K562 (cell line): ENCODE results near the gene SCRN3. TPM values are rescaled to one million over a fixed set of nuclear protein-coding genes. Genes with fewer than 3 reads are reported as not detected.

Source experiments
- ATAC-seq: fragments of 200-7000 bp; cut with Tn5 transposase; 3 replicates; pipeline ENCODE4 v1.9.1; 2020; ENCODE audit warnings: moderate library complexity
- BruUV-seq: library from RNA; stranded (reverse); fragments of 400-500 nt; replicated peaks from 2 replicates; lab custom pipeline; 2021; lab: Mats Ljungman, UMichigan
- CTCF ChIA-PET: fragments of 300-600 bp; formaldehyde crosslinking; extraction: SDS; loops from one replicate; lab custom pipeline; 2021; ENCODE audit warnings: low intra/inter-chr PET ratio; lab: Yijun Ruan, JAX
- POLR2A ChIA-PET: fragments of 300-600, 350-650 bp; sonication (Branson Sonifier 250); formaldehyde crosslinking; extraction: SDS; loops from one replicate; lab custom pipeline; 2021; ENCODE audit warnings: antibody characterized with exemption, inconsistent platforms; lab: Yijun Ruan, JAX
- DNase-seq, 4 experiments: peaks; one replicate each; pipeline versions ENCODE4 v3.0.0 to v3.0.0-alpha.2; 2011 to 2018; ENCODE audit warnings: low spot score in 3 of 4, mixed read lengths in 3 of 4; ENCODE audit errors: extremely low read depth in 1 of 4
- FAIRE-seq: peaks from 2 replicates; lab custom pipeline; 2011; peaks lifted over from hg19 to GRCh38; lab: Jason Lieb, UNC
- H2AFZ ChIP-seq: 2 replicates; pipeline ENCODE4 v1.6.0; 2011; ENCODE audit warnings: low read depth, low read length, control low read depth, inconsistent platforms
- H3K27ac ChIP-seq: fragments of 200-600 bp; 3 replicates; pipeline ENCODE4 v1.8.0; 2011; ENCODE audit warnings: low read depth, mild to moderate bottlenecking, control low read depth, inconsistent platforms, low read length, moderate library complexity, mixed read lengths; ENCODE audit errors: extremely low read depth
- H3K27me3 ChIP-seq, 2 experiments: fragments of 300-600 bp in 1 of 2; 2 replicates in 1 of 2; 3 replicates in 1 of 2; pipeline versions ENCODE4 v1.6.0 to v1.8.0; 2011; ENCODE audit warnings: inconsistent platforms in 2 of 2, low read length in 2 of 2, mild to moderate bottlenecking in 1 of 2, mixed read lengths in 1 of 2, moderate library complexity in 1 of 2; ENCODE audit not compliant: control insufficient read depth in 2 of 2, insufficient read depth in 2 of 2
- H3K36me3 ChIP-seq: fragments of 300-600 bp; 3 replicates; pipeline ENCODE4 v1.8.0; 2011; ENCODE audit warnings: mild to moderate bottlenecking, low read length, inconsistent platforms; ENCODE audit not compliant: control insufficient read depth, insufficient read depth
- H3K4me1 ChIP-seq, 2 experiments: fragments of 200-600 bp in 1 of 2; replicated peaks in 1 of 2; 2 replicates in 1 of 2; 3 replicates in 1 of 2; pipeline versions ENCODE4 v1.5.1 to v1.8.0; 2011; ENCODE audit warnings: inconsistent platforms in 2 of 2, low read length in 2 of 2, mild to moderate bottlenecking in 1 of 2, mixed read lengths in 1 of 2, moderate library complexity in 1 of 2; ENCODE audit not compliant: control insufficient read depth in 2 of 2, insufficient read depth in 2 of 2
- H3K4me2 ChIP-seq: 2 replicates; pipeline ENCODE4 v1.6.1; 2011; ENCODE audit warnings: low read length, control low read depth, inconsistent platforms, mixed read lengths; ENCODE audit not compliant: insufficient read depth
- H3K4me3 ChIP-seq: fragments of 200-600 bp; sonication (generic), shearing (Covaris generic); 2 replicates; pipeline ENCODE4 v1.5.1; 2016; ENCODE audit warnings: control low read depth, inconsistent platforms
- H3K79me2 ChIP-seq: fragments of 200-600 bp; 3 replicates; pipeline ENCODE4 v1.8.0; 2011; ENCODE audit warnings: low read length, inconsistent platforms; ENCODE audit not compliant: control insufficient read depth, insufficient read depth
- H3K9ac ChIP-seq, 2 experiments: 2 replicates each; pipeline versions ENCODE4 v1.6.0 to v1.6.1; 2011; ENCODE audit warnings: low read depth in 2 of 2, low read length in 2 of 2, control low read depth in 1 of 2, inconsistent platforms in 1 of 2, mild to moderate bottlenecking in 1 of 2, mixed read lengths in 1 of 2; ENCODE audit not compliant: insufficient read depth in 1 of 2
- H3K9me1 ChIP-seq: one replicate; pipeline ENCODE4 v1.6.0; 2011; ENCODE audit warnings: inconsistent platforms, mild to moderate bottlenecking, low read length, moderate library complexity; ENCODE audit not compliant: control insufficient read depth, insufficient read depth
- H3K9me3 ChIP-seq: replicated peaks from 2 replicates; pipeline ENCODE4 v1.5.1; 2011; ENCODE audit warnings: low read depth, low read length, inconsistent platforms; ENCODE audit not compliant: control insufficient read depth, insufficient read depth
- H4K20me1 ChIP-seq: replicated peaks from 2 replicates; pipeline ENCODE4 v1.6.1; 2011; ENCODE audit warnings: low read length, inconsistent platforms, mixed read lengths; ENCODE audit not compliant: control insufficient read depth, insufficient read depth
- ADNP ChIP-seq: fragments of 200-800 bp; sonication (Bioruptor generic); IDR thresholded peaks from 2 replicates; pipeline ENCODE4 v1.6.1; 2016; ENCODE audit warnings: missing genetic modification characterization, missing compliant biosample characterization
- ARHGAP35 ChIP-seq: fragments of 450-650 bp; IDR thresholded peaks from 2 replicates; pipeline ENCODE4 v1.6.1; 2018; ENCODE audit not compliant: partially characterized antibody
- ELF1 ChIP-seq: fragments of 200-800 bp; sonication (Bioruptor generic); IDR thresholded peaks from 2 replicates; pipeline ENCODE4 v1.6.1; 2016; ENCODE audit warnings: missing genetic modification characterization, missing compliant biosample characterization
- MECOM ChIP-seq: fragments of 250-450 bp; sonication (Bioruptor Pico); IDR thresholded peaks from 2 replicates; pipeline ENCODE4 v1.8.0; 2022; ENCODE audit warnings: inconsistent platforms
- MEIS2 ChIP-seq: fragments of 450-650 bp; IDR thresholded peaks from 2 replicates; pipeline ENCODE4 v1.6.1; 2014; ENCODE audit warnings: mild to moderate bottlenecking; ENCODE audit not compliant: partially characterized antibody
- RAD51 ChIP-seq: fragments of 450-650 bp; IDR thresholded peaks from 2 replicates; pipeline ENCODE4 v1.7.1; 2016; ENCODE audit warnings: low read depth, mild to moderate bottlenecking, borderline replicate concordance
- RFX1 ChIP-seq: fragments of 450-650 bp; IDR thresholded peaks from 2 replicates; pipeline ENCODE4 v1.6.1; 2016; ENCODE audit warnings: mild to moderate bottlenecking, moderate library complexity
- STAT5B ChIP-seq: fragments of 250-450 bp; sonication (Bioruptor Pico); IDR thresholded peaks from 2 replicates; pipeline ENCODE4 v1.8.0; 2021; ENCODE audit warnings: mild to moderate bottlenecking, inconsistent platforms
- SUPT5H ChIP-seq: fragments of 450-650 bp; IDR thresholded peaks from 2 replicates; pipeline ENCODE4 v1.6.1; 2016
- U2AF1 ChIP-seq: fragments of 200-400 bp; formaldehyde crosslinking; optimal IDR thresholded peaks from 2 replicates; pipeline ENCODE3; 2017; ENCODE audit warnings: mild to moderate bottlenecking, low read depth, low read length, moderate library complexity
- ZBTB2 ChIP-seq: fragments of 450-650 bp; IDR thresholded peaks from 2 replicates; pipeline ENCODE4 v1.6.1; 2016; ENCODE audit warnings: antibody characterized with exemption
- ZKSCAN3 ChIP-seq: fragments of 250-450 bp; sonication (Bioruptor Pico); IDR thresholded peaks from 2 replicates; pipeline ENCODE4 v1.4.0; 2020
- ZNF212 ChIP-seq: fragments of 450-650 bp; formaldehyde crosslinking; IDR thresholded peaks from 2 replicates; pipeline ENCODE4 v1.4.0; 2020; ENCODE audit warnings: mild to moderate bottlenecking
- ZNF316 ChIP-seq: fragments of 450-650 bp; IDR thresholded peaks from 2 replicates; pipeline ENCODE4 v1.6.1; 2016
- WGBS: fragments of 100-300 bp; shearing (Covaris generic); methylation state at CpG from one replicate; pipeline ENCODE4 v1.1.6; 2016; ENCODE audit warnings: low coverage, mixed read lengths; ENCODE audit not compliant: insufficient coverage; ENCODE audit errors: missing lambda C conversion rate; 5-methylcytosine and 5-hydroxymethylcytosine counted together
- in situ Hi-C: fragments of 300-500 bp; cut with MboI; formaldehyde crosslinking; loops from 4 replicates; pipeline ENCODE4 v1.15.0; 2018; ENCODE audit warnings: inconsistent platforms, mixed read lengths
- intact Hi-C: fragments of 100-400 bp; cut with micrococcal nuclease; formaldehyde crosslinking; loops from 2 replicates; pipeline ENCODE4 v1.14.2; 2022
- polyA plus RNA-seq, 8 experiments: library from polyadenylated mRNA; depleted of rRNA in 4 of 8; stranded (reverse) in 5 of 8; unstranded in 3 of 8; fragments of >200 nt; fragmentation: Nextera tagmentation in 2 of 8; fragmentation: Illumina TruSeq in 1 of 8; extraction: Ambion mirVana in 2 of 8; extraction: Trizol in 1 of 8; gene quantifications; 2 replicates each; pipeline versions ENCODE4 v1.2.1 to v1.2.3, GENCODE V29; 2011 to 2014; ENCODE audit warnings: inconsistent platforms in 1 of 8, missing spikeins in 1 of 8
- total RNA-seq, 7 experiments: library from RNA; depleted of rRNA in 6 of 7; stranded (reverse); fragments of >200 nt in 6 of 7; fragmentation: Illumina TruSeq in 2 of 7; extraction: Trizol in 2 of 7; gene quantifications; 2 replicates each; pipeline versions ENCODE4 v1.2.1 to v1.2.3, GENCODE V29; 2011 to 2021; ENCODE audit warnings: low replicate concordance in 1 of 7
- TF ChIP-seq, protein P1 (sequence below), 2 experiments: fragments of 450-650 bp; IDR thresholded peaks; 2 replicates each; pipeline ENCODE4 v1.6.1; 2018; ENCODE audit warnings: mild to moderate bottlenecking in 2 of 2, low read depth in 1 of 2; ENCODE audit not compliant: partially characterized antibody in 2 of 2
- TF ChIP-seq, protein P2 (sequence below): fragments of 250-450 bp; sonication (Bioruptor Pico); IDR thresholded peaks from 2 replicates; pipeline ENCODE4 v1.9.0; 2021; ENCODE audit warnings: mild to moderate bottlenecking, inconsistent platforms

The SCRN3 gene
- total and polyA plus RNA-seq, 9 of the 15 experiments (the other 6 are each of a cell fraction or from before 2014, with no cell fraction given): 7.7 to 21.8 (median 20.0) TPM

DNA sequence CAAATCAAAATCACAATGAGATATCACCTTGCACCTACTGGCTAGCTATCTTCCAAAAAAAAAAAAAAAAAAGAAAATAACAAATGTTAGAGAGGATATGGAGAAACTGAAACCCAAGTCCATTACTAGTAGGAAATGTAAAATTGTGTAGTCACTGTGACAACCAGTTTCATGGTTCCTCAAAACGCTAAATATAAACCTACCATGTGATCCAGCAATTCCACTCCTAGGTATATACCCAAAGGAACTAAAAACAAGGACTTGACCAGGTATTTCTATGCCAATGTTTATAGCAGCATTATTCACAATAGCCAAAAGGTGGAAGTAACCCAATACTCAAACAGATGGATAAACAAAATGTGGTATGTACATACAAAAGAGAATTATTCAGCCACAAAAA, 11.7 kb upstream of the SCRN3 start (continued):
- TF ChIP-seq MECOM (no peak), ZBTB2 (no peak), ZNF316 (peak; percentile 31; the same call in 1 of the 2 replicates), RFX1 (peak; percentile 29; the same call in 1 of the 2 replicates)
- TF ChIP-seq, protein P1, sequence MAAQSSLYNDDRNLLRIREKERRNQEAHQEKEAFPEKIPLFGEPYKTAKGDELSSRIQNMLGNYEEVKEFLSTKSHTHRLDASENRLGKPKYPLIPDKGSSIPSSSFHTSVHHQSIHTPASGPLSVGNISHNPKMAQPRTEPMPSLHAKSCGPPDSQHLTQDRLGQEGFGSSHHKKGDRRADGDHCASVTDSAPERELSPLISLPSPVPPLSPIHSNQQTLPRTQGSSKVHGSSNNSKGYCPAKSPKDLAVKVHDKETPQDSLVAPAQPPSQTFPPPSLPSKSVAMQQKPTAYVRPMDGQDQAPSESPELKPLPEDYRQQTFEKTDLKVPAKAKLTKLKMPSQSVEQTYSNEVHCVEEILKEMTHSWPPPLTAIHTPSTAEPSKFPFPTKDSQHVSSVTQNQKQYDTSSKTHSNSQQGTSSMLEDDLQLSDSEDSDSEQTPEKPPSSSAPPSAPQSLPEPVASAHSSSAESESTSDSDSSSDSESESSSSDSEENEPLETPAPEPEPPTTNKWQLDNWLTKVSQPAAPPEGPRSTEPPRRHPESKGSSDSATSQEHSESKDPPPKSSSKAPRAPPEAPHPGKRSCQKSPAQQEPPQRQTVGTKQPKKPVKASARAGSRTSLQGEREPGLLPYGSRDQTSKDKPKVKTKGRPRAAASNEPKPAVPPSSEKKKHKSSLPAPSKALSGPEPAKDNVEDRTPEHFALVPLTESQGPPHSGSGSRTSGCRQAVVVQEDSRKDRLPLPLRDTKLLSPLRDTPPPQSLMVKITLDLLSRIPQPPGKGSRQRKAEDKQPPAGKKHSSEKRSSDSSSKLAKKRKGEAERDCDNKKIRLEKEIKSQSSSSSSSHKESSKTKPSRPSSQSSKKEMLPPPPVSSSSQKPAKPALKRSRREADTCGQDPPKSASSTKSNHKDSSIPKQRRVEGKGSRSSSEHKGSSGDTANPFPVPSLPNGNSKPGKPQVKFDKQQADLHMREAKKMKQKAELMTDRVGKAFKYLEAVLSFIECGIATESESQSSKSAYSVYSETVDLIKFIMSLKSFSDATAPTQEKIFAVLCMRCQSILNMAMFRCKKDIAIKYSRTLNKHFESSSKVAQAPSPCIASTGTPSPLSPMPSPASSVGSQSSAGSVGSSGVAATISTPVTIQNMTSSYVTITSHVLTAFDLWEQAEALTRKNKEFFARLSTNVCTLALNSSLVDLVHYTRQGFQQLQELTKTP (IDR thresholded peaks at IDR 0.05; ENCODE audit: low read depth in 1 of 2, partially characterized antibody in 2 of 2): no peak
- TF ChIP-seq, all 486 proteins: peak for 9

DNA sequence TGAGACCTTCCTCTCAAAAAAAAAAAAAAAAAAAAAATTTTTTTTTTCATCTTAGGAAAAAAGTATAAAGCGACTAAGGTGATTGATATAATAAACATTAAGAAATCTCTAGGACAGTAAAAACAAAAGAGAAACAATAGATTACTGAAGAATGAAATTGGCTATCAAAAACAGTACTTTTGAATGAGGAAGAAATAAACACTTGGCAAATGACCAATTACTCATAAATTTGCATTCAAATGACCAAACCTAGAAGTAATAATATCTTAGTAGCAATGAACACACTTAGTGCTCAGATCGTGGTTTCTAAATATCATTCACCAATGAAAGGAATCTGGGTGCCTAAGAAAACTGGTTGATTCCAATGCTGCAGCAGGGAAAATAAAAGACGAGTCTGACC, 10.3 kb upstream of the SCRN3 start:
- POLR2A ChIA-PET: interaction anchor here (0.8 kb wide), 1 partner anchor 11 kb away, joined by 3 read pairs; the partner anchor contains the start of gene SCRN3
- WGBS: 75% methylated on average over 3 of the region's 3 CpGs
- H3K9me3 ChIP-seq: no peaks in the 10 kb centered on the region
- no peak for FAIRE-seq
- no peaks in the 10 kb centered on the region for H3K9me1 ChIP-seq
- no peaks in the 10 kb centered on the region for H3K79me2 ChIP-seq
- no peaks in the 10 kb centered on the region for H4K20me1 ChIP-seq
- no peak for DNase-seq
- no peaks in the 10 kb centered on the region; a peak in 1 of 5 replicates for H3K4me1 ChIP-seq
- peaks cover 19% of the 10 kb centered on the region for H3K36me3 ChIP-seq
- H3K27me3 ChIP-seq: no peaks in the 10 kb centered on the region
- intact Hi-C loops (no loop called here), in situ Hi-C loops (no loop called here)
- no peak overlapping the region for H3K27ac ChIP-seq
- BruUV-seq: no TSS peak
- CTCF ChIA-PET: no interaction called here
- H2AFZ ChIP-seq: no peak overlapping the region
- ATAC-seq: no peak
- H3K9ac ChIP-seq: no peak overlapping the region
- H3K4me3 ChIP-seq: no peak overlapping the region
- no peak overlapping the region for H3K4me2 ChIP-seq
- no peak for TF ChIP-seq RAD51
- no peak for TF ChIP-seq MEIS2
- TF ChIP-seq, protein P2, sequence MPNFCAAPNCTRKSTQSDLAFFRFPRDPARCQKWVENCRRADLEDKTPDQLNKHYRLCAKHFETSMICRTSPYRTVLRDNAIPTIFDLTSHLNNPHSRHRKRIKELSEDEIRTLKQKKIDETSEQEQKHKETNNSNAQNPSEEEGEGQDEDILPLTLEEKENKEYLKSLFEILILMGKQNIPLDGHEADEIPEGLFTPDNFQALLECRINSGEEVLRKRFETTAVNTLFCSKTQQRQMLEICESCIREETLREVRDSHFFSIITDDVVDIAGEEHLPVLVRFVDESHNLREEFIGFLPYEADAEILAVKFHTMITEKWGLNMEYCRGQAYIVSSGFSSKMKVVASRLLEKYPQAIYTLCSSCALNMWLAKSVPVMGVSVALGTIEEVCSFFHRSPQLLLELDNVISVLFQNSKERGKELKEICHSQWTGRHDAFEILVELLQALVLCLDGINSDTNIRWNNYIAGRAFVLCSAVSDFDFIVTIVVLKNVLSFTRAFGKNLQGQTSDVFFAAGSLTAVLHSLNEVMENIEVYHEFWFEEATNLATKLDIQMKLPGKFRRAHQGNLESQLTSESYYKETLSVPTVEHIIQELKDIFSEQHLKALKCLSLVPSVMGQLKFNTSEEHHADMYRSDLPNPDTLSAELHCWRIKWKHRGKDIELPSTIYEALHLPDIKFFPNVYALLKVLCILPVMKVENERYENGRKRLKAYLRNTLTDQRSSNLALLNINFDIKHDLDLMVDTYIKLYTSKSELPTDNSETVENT (CRISPR knock-in tag): no peak
- no peak for TF ChIP-seq U2AF1
- TF ChIP-seq ARHGAP35: no peak
- no peak for TF ChIP-seq ADNP (tag)
- no peak for TF ChIP-seq ZKSCAN3 (CRISPR knock-in tag)
- no peak for TF ChIP-seq SUPT5H
- no peak for TF ChIP-seq ELF1 (tag)
- no peak for TF ChIP-seq ZNF212
- no peak for TF ChIP-seq STAT5B
